VCaP (cell line): Measurements from ENCODE around the gene ACSM2B.
"Not testable (repeated sequence)": the region's sequence is repeated elsewhere in the genome, so short reads cannot be mapped to it uniquely, and the experiment has no call there.

Experiments
- H3K27ac ChIP-seq: fragments of 450-650 bp; 2 replicates; pipeline ENCODE4 v1.5.1; 2017
- TF ChIP-seq, protein P1 (sequence below): fragments of 450-650 bp; conservative IDR thresholded peaks from 2 replicates; pipeline ENCODE4 v1.5.1; 2017; ENCODE audit warnings: mild to moderate bottlenecking, moderate library complexity

Gene ACSM2B

DNA sequence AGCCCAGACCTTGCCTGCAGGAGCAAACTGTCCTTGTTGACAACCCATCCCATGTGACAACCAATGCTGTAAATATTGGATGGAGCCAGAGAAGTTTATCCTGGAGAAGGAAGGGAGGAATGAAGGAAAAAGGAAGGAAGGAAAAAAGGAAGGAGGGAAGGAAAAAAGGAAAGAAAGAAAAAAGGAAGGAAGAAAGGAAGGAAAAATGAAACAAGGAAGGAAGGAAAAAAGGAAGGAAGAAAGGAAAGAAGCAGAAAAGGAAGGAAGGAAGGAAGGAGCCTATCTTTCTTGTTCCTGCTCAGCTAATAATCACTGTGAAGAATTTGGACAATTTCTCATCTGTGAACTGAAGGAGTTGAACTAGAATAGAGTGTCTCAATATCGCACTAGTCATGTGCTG lies 56.1 kb downstream of the ACSM2B start:
- H3K27ac ChIP-seq: no peak overlapping the region
- TF ChIP-seq, protein P1, sequence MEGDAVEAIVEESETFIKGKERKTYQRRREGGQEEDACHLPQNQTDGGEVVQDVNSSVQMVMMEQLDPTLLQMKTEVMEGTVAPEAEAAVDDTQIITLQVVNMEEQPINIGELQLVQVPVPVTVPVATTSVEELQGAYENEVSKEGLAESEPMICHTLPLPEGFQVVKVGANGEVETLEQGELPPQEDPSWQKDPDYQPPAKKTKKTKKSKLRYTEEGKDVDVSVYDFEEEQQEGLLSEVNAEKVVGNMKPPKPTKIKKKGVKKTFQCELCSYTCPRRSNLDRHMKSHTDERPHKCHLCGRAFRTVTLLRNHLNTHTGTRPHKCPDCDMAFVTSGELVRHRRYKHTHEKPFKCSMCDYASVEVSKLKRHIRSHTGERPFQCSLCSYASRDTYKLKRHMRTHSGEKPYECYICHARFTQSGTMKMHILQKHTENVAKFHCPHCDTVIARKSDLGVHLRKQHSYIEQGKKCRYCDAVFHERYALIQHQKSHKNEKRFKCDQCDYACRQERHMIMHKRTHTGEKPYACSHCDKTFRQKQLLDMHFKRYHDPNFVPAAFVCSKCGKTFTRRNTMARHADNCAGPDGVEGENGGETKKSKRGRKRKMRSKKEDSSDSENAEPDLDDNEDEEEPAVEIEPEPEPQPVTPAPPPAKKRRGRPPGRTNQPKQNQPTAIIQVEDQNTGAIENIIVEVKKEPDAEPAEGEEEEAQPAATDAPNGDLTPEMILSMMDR: no peak

DNA sequence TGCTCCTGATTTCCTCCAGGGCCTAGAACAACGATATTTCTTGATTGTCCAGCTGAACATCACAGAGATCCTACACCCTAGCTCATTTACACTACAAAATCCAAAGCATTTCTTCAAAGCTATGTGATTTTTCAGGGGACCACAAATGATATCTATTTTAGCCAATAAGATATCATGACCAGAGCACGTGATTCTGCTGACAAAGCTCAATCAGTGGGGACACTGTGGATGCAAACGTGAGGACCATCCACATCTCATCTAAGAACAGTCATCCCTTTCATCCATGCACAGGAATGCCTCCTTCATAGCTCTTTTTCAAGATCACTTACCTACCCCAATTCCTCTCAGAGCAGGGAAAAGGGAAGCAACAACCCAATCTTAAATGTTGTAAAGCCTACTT lies 56.9 kb downstream of the ACSM2B start:
- no peak overlapping the region for H3K27ac ChIP-seq
- TF ChIP-seq, protein P1: no peak

DNA sequence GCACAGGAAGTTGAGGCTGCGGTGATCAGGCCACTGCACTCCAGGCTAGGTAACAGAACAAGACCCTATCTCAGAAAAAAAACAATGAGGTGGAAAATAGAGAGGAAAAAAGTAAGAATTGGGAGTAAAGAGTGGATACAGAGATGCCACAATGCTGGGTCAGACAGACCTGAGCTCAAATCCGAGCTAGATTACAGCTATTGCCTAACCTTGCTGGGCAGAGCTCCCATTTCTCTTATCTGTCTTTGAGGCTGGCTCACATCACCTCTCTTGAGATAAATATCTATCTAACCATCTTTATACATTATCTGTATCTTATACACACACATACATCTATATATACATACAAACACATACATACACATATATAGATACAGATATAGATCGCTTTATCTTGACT lies 59.0 kb downstream of the ACSM2B start:
- no peak overlapping the region for H3K27ac ChIP-seq
- TF ChIP-seq, protein P1: no peak

DNA sequence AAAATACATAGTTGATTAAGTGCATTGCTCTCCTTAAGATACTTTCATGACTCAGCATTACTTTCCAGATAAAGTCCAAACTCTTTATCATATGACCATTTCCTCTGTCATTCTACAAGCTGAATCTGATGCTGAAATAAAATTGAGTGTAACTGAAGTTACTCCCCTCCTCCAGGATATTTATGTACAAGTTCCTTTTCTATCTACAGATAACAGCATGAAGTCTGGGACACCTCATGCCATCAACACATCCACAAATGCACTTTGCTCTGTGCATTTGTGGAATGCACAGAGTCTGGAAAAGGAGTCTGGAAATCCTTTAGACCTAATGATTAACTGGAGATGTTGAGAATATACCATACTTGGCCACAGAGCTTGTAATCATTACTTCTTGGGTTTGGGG lies 60.5 kb downstream of the ACSM2B start:
- TF ChIP-seq, protein P1: no peak
- no peak overlapping the region for H3K27ac ChIP-seq

DNA sequence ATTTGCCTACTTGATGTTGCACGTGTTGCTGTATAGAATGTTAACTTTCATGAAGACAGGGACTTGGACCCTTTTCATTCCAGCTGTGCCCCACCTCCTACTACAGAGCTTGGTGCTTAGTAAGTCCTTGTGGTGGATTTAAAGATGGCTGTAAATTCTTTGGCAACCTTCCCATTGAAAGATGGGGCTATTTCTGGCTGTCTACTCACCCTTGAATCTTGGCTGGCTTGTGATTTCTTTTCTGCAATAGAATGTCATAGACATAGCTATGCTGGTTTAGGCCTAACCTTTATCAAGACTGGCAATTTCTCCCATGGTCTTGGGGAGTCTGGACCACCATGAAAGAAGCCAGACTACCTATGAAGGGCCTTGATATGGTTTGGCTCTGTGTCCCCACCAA lies 65.8 kb downstream of the ACSM2B start:
- TF ChIP-seq, protein P1: no peak
- no peak overlapping the region for H3K27ac ChIP-seq

DNA sequence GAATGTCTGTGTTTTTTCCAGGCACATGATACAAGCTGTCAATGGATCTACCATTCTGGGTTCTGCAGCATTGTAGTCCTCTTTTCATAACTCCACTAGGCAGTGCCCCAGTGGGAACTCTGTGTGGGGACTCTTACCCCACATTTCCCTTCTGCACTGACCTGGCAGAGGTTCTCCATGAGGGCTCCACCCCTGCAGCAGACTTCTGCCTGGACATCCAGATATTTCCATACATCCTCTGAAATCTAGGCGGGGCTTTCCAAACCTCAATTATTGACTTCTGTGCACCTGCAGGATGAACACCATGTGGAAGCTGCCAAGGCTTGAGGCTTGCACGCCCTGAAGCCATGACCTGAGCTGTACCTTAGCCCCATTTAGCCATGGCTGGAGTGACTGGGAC lies 68.9 kb downstream of the ACSM2B start:
- TF ChIP-seq, protein P1: no peak
- H3K27ac ChIP-seq: no peak overlapping the region

DNA sequence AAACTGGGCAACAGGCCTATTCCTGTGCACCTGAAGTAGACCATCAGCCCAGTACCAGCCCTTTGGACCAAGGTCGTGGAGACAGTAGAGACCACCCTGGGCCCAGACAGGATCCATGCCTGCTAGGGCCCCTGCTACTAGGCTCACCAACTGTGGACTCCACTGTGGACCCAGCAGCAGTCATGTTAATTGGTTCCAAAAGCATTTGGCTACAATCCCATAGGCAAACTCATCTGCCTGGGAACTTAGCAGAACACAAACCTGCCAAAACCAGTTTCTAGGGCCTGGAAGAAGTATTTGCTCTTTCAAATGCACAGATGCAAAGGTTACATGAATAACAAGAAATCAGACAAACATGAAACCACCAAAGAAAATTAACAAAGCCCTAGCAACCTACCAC lies 71.7 kb downstream of the ACSM2B start:
- TF ChIP-seq, protein P1: no peak
- H3K27ac ChIP-seq: peak overlapping the region; percentile 26; the same call in 1 of the 2 replicates

DNA sequence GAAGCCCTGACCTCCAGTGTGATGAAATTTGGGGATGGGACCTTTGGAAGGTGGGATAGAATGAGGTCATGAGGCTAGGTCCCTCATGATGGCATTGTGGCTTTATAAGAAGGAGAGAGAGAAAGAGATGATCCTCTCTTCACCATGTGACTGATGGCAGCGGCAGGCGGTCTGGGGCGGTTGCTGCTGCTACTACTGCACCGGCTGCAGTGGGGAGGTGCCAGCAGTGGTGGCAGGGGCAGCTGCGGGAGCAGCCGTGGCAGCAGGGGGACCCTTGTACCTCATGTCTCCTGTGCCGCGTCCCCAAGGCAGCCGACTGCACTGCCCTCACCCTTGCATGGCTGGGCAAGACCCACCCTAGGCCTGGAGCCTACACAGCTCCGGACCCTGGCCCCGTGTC lies 84.7 kb downstream of the ACSM2B start:
- not testable (repeated sequence) for H3K27ac ChIP-seq

DNA sequence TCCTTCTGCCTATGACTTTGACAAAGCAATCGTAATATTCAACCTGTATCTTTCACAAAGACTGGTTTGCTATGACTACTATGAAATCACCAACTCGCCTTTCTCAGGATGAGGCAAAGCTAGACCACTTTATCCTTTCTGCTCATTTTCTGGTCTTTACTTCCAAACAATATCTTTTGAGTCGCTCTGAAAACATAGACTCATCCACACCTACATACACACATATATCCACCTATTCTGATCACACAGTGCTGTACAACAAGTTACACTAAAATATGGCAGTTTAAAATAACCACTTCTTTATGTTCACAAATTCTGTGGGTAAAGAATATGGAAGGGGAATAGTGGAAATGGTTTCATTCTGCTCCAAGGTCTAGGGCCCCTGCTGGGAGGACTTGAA lies 85.2 kb downstream of the ACSM2B start:
- not testable (repeated sequence) for H3K27ac ChIP-seq
